T-cell (primary cell): Measurements from ENCODE around the gene ZNF185. TPM values are rescaled to one million over a fixed set of nuclear protein-coding genes. Genes with fewer than 3 reads are reported as not detected.
"Not testable (repeated sequence)": the region's sequence is repeated elsewhere in the genome, so short reads cannot be mapped to it uniquely, and the experiment has no call there.

Experiments
- ATAC-seq, 4 experiments: fragments of 200-7000 bp in 3 of 4; fragments of 150-1000 bp in 1 of 4; cut with Tn5 transposase; replicated peaks in 1 of 4; 1 replicate in 3 of 4; 2 replicates in 1 of 4; pipeline ENCODE4 v1.10.0; 2021; ENCODE audit warnings: moderate library complexity in 3 of 4, mild to moderate bottlenecking in 2 of 4, moderate number of reproducible peaks in 1 of 4
- CTCF ChIA-PET, 2 donors: fragments of 300-600 bp; sonication (Branson Sonifier 250); formaldehyde crosslinking; loops; one replicate each; lab custom pipeline; 2022; ENCODE audit warnings: antibody characterized with exemption in 2 of 2; lab: Charles Lee
- POLR2A ChIA-PET, 2 donors: fragments of 300-600 bp; sonication (Branson Sonifier 250); formaldehyde crosslinking; loops; one replicate each; lab custom pipeline; 2022; ENCODE audit warnings: antibody characterized with exemption in 2 of 2; lab: Charles Lee
- DNase-seq, 35 experiments: peaks; one replicate each; pipeline versions ENCODE4 v3.0.0 to v3.0.0-alpha.2; 2013 to 2023
- H3K27ac ChIP-seq: one replicate; pipeline ENCODE4 v1.5.1; 2013; ENCODE audit warnings: low read length
- H3K27me3 ChIP-seq, 2 experiments: replicated peaks in 1 of 2; 1 replicate in 1 of 2; 2 replicates in 1 of 2; pipeline versions ENCODE4 v1.6.1 to v1.7.0; 2013; ENCODE audit warnings: low read length in 1 of 2, mixed read lengths in 1 of 2; ENCODE audit not compliant: control insufficient read depth in 2 of 2, insufficient read depth in 2 of 2; ENCODE audit errors: extremely low read depth in 1 of 2
- H3K36me3 ChIP-seq, 2 donors: 1 replicate in 1 of 2; 2 replicates in 1 of 2; pipeline versions ENCODE4 v1.6.1 to v1.7.0; 2013; ENCODE audit warnings: low read length in 1 of 2; ENCODE audit not compliant: control insufficient read depth in 2 of 2, insufficient read depth in 1 of 2; ENCODE audit errors: extremely low read depth in 1 of 2
- H3K4me1 ChIP-seq, 2 experiments: 1 replicate in 1 of 2; 2 replicates in 1 of 2; pipeline versions ENCODE4 v1.6.1 to v1.7.0; 2013; ENCODE audit warnings: low read length in 2 of 2, mixed read lengths in 1 of 2; ENCODE audit not compliant: insufficient read depth in 2 of 2, control insufficient read depth in 1 of 2; ENCODE audit errors: extremely low read depth in 1 of 2
- H3K4me3 ChIP-seq, 2 donors: 1 replicate in 1 of 2; 2 replicates in 1 of 2; pipeline versions ENCODE4 v1.5.1 to v1.7.0; 2013; ENCODE audit warnings: mild to moderate bottlenecking in 2 of 2, low read length in 1 of 2, moderate library complexity in 1 of 2; ENCODE audit not compliant: control insufficient read depth in 1 of 2; ENCODE audit errors: extremely low read depth in 1 of 2
- H3K9me3 ChIP-seq: 2 replicates; pipeline ENCODE4 v1.7.0; 2013
- H3K27ac Mint-ChIP-seq, 2 donors: one replicate each; pipeline ENCODE4 v1.8.0; 2020 to 2021; ENCODE audit warnings: mild to moderate bottlenecking in 2 of 2, mixed read lengths in 2 of 2
- H3K27me3 Mint-ChIP-seq, 2 donors: one replicate each; pipeline ENCODE4 v1.8.0; 2021 to 2022; ENCODE audit warnings: mixed read lengths in 2 of 2
- H3K36me3 Mint-ChIP-seq: one replicate; pipeline ENCODE4 v1.8.0; 2021; ENCODE audit warnings: mixed read lengths
- H3K4me1 Mint-ChIP-seq, 3 donors: one replicate each; pipeline ENCODE4 v1.8.0; 2020 to 2022; ENCODE audit warnings: mixed read lengths in 3 of 3, mild to moderate bottlenecking in 1 of 3
- H3K4me3 Mint-ChIP-seq, 3 donors: one replicate each; pipeline ENCODE4 v1.8.0; 2020 to 2022; ENCODE audit warnings: mild to moderate bottlenecking in 3 of 3, mixed read lengths in 3 of 3, moderate library complexity in 3 of 3
- H3K9me3 Mint-ChIP-seq, 3 donors: one replicate each; pipeline ENCODE4 v1.8.0; 2020 to 2022; ENCODE audit warnings: mixed read lengths in 3 of 3
- WGBS: methylation state at CpG from one replicate; pipeline ENCODE4 v1.1.5; 2013; ENCODE audit warnings: missing lambda C conversion rate; ENCODE audit not compliant: insufficient coverage; 5-methylcytosine and 5-hydroxymethylcytosine counted together
- total RNA-seq, 35 experiments: library from RNA in 6 of 35; stranded (reverse) in 6 of 35; fragments of 120-200 nt in 1 of 35; gene quantifications; one replicate each; pipeline versions ENCODE4 v1.2.1 to v1.2.4 and lab custom pipeline; 2013 to 2026

Gene ZNF185
- total RNA-seq, 5 donors from 2014 or later (not counting 1 experiment from before 2014, with no cell fraction given), result 1.9 to 3.3 (median 2.2) TPM

DNA sequence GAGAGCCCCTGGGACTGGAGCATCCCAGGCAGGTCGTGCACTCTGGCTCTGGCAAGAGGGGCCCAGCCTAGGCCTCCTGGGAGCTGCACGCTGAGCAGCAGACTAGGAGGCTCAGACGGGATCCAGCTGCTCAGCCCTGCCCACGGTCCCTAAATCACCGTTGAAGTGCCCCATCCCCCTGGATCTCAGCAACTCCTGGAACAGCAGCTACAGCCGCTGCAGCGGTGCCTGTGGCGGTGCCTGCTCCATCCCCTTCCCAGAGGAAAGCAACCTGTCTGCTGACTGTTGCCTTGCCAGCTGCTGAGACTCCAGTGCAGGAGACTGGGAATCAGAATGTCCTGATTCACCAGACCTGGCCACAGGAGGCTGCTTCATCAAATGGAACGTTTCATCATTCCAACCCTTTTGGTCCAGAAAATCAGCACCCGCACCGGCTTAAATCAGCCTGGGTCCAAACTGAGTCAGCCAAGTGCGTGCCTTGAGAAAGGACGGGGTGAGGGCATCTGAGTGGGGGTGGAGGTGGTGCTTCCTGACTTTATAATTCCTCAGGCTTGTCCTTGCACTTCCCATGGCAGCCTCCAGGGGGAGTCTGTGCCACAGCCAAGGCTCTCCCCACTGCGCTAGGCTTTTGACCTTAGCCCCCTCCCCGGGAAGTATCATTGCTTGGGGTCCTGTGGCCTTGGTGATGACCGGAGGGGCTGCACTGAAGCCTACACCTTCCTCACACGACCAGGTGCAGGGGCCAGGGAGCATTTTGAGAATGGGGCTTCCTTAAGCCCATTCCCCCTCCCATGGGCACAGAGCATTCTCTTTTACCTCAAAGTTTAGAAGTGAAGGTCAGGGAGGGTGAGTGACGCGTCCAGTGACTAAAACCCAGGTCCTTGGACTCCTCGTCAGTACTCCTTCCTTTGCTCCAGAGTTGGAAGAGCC lies 6.5 kb downstream of the ZNF185 start:
- Histone ChIP-seq H3K4me3 (no peak overlapping the region), H3K9me3 (no peaks in the 10 kb centered on the region), H3K36me3 (no peaks in the 10 kb centered on the region), H3K27ac (no peak overlapping the region), H3K4me1 (peaks cover 0 to 7% of the 10 kb centered on the region in 2 experiments), H3K27me3 (peaks cover 0 to 27% of the 10 kb centered on the region in 2 experiments)
- CTCF ChIA-PET, result interaction anchor here in 1 of 2 donors (0.6 kb wide), 1 partner anchor 678 kb away, joined by 3 read pairs; no protein-coding TSS in a partner anchor
- Mint-ChIP-seq H3K9me3 (no peaks in the 10 kb centered on the region), H3K4me1 (no peaks in the 10 kb centered on the region), H3K36me3 (no peaks in the 10 kb centered on the region), H3K4me3 (no peak overlapping the region), H3K27me3 (peaks cover 13 to 15% of the 10 kb centered on the region in 2 donors), H3K27ac (no peak overlapping the region)
- peak in 22 of 35 experiments; percentile 3 to 48 (median 16) for DNase-seq
- POLR2A ChIA-PET, result no interaction called here
- WGBS, result 74% methylated on average over 9 of the region's 20 CpGs
- peak in 1 of 4 experiments; percentile 53 for ATAC-seq

DNA sequence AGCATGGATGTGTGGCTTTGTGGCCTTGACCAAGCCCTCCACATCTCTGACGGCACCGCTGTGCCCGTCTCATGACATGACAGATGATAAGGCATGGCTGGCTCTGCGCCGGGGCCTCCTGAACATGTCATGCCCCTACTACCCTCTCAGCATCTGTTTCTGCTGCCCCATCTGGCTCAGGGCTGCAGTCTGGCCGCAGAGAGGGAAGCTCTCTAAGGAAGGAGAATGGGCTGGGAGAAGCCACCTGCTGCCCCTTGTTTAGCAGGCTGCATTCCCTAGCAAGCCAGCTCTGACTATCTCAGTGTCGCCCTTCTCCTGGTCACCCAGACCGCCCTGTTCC lies 7.2 kb downstream of the ZNF185 start:
- no CpG with 5 or more reads among the region's 8 CpGs for WGBS
- H3K27ac ChIP-seq, result no peak overlapping the region
- peaks cover 0 to 21% of the 10 kb centered on the region in 2 experiments for H3K27me3 ChIP-seq
- CTCF ChIA-PET, result no interaction called here
- H3K27me3 Mint-ChIP-seq, result peaks cover 9 to 14% of the 10 kb centered on the region in 2 donors
- no peaks in the 10 kb centered on the region for H3K4me1 Mint-ChIP-seq
- no peak overlapping the region for H3K27ac Mint-ChIP-seq
- no peak overlapping the region for H3K4me3 ChIP-seq
- H3K9me3 ChIP-seq, result no peaks in the 10 kb centered on the region
- no peaks in the 10 kb centered on the region for H3K36me3 Mint-ChIP-seq
- H3K36me3 ChIP-seq, result no peaks in the 10 kb centered on the region
- peaks cover 0 to 7% of the 10 kb centered on the region in 2 experiments for H3K4me1 ChIP-seq
- DNase-seq (no peak), ATAC-seq (no peak)
- H3K4me3 Mint-ChIP-seq, result no peak overlapping the region
- no peaks in the 10 kb centered on the region for H3K9me3 Mint-ChIP-seq
- POLR2A ChIA-PET, result no interaction called here

DNA sequence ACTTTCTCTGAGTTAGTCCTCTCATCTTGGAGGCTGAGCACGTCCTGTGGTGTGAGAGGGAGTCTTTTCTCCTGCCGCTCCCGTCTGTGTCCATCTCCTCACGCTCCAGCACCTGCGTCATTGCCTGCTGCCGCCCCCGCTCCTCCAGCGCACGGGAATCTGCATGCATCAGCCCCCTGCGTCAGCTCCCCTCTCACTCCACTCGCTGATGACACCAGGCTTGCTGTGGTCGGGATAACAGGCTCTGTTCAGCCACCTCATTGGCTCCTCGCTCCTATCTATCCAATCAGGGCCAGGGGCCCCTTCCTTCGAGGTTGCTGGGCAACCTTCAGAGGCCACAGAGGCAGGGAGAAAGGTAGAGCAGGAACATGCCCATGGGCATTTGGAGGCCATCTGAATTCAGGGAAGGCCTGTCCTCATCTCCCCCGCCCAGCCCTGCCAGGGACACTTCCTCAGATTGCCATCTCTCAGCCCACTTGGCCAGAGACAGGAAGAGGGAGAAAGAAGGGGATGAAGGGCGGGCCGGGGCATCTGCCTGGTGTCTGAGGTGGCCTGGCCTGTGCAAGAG lies 9.3 kb downstream of the ZNF185 start:
- Mint-ChIP-seq H3K27me3 (peaks cover 5 to 10% of the 10 kb centered on the region in 2 donors), H3K27ac (no peak overlapping the region), H3K4me1 (no peaks in the 10 kb centered on the region), H3K36me3 (no peaks in the 10 kb centered on the region), H3K9me3 (no peaks in the 10 kb centered on the region), H3K4me3 (no peak overlapping the region)
- DNase-seq, result no peak
- no peaks in the 10 kb centered on the region for H3K9me3 ChIP-seq
- H3K27me3 ChIP-seq, result peaks cover 0 to 18% of the 10 kb centered on the region in 2 experiments
- POLR2A ChIA-PET, result no interaction called here
- no peak overlapping the region for H3K4me3 ChIP-seq
- 28% methylated on average over 3 of the region's 17 CpGs for WGBS
- H3K36me3 ChIP-seq, result no peaks in the 10 kb centered on the region
- CTCF ChIA-PET, result no interaction called here
- no peak overlapping the region for H3K27ac ChIP-seq
- ATAC-seq, result no peak
- peaks cover 0 to 7% of the 10 kb centered on the region in 2 experiments for H3K4me1 ChIP-seq

DNA sequence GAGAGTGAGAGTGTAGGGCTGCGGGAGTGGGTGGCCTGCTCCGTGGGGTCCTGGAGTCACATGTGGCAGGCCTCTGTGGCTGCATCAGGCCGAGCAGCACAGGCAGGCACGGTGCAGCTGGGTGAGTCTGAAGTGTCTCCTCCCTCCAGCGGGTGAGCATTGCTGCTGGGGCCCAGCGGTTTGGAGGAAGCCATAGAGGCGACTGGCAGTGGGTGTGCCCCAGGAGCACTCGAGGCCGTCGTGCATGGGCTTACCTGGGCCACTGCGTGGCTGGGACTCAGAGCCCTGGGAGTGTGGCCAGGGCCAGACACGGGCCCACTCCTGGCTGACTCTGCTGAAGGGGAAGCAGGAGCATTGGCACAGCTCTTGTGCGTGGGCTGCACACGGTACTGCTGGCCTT lies 10.6 kb downstream of the ZNF185 start:
- H3K36me3 ChIP-seq, result no peaks in the 10 kb centered on the region
- no peak overlapping the region for H3K4me3 ChIP-seq
- Mint-ChIP-seq H3K9me3 (no peaks in the 10 kb centered on the region), H3K27ac (no peak overlapping the region), H3K4me1 (no peaks in the 10 kb centered on the region), H3K27me3 (peaks cover 3% of the 10 kb centered on the region in 2 donors), H3K4me3 (no peak overlapping the region), H3K36me3 (no peaks in the 10 kb centered on the region)
- ChIA-PET POLR2A (no interaction called here), CTCF (no interaction called here)
- whole genome bisulfite sequencing, result 68% methylated on average over 8 of the region's 14 CpGs
- DNase-seq (no peak), ATAC-seq (no peak)
- H3K27ac ChIP-seq, result no peak overlapping the region
- peaks cover 0 to 13% of the 10 kb centered on the region in 2 experiments for H3K27me3 ChIP-seq
- H3K9me3 ChIP-seq, result no peaks in the 10 kb centered on the region
- peaks cover 0 to 7% of the 10 kb centered on the region in 2 experiments for H3K4me1 ChIP-seq

DNA sequence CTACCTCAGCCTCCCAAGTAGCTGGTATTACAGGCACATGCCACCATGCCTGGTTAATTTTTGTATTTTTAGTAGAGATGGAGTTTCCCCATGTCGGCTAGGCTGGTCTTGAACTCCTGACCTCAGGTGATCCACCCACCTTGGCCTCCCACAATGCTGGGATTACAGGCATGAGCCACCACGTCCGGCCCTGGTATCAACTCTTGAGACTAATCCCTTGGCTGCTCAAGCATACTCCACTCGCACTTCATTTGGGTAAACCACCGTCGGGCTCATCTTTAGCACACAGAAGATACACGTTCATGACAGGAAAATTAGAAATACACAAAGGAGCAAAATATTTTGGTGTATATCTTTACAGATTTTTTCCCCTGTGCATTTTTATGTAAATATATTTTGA lies 12.2 kb downstream of the ZNF185 start:
- POLR2A ChIA-PET, H3K4me1 ChIP-seq, H3K9me3 ChIP-seq, ATAC-seq, H3K36me3 Mint-ChIP-seq, H3K9me3 Mint-ChIP-seq, H3K27ac ChIP-seq, H3K27me3 Mint-ChIP-seq, CTCF ChIA-PET, H3K27me3 ChIP-seq, H3K36me3 ChIP-seq, H3K4me1 Mint-ChIP-seq, H3K27ac Mint-ChIP-seq, DNase-seq, H3K4me3 ChIP-seq, H3K4me3 Mint-ChIP-seq: not testable (repeated sequence)
- no CpG with 5 or more reads among the region's 7 CpGs for WGBS

DNA sequence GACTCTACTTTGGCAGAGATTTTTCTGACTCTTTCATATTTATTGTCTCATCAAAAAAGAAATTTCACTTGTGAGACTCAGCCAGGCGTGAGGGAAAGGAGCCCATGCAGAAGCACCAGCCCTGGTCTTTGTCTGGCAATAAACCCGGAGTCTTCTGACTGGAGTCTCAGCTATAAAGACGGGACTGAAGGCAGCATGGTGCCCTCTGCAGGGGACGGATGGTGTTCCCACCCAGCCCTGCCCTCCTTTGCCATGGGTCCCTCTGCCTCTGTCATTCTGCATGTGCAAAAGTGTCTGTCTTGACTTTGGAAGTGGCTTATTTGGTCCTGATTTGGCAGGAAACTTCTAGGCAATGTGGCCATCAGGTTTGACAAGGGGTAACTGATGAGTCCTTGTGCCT lies 14.2 kb downstream of the ZNF185 start:
- Histone ChIP-seq H3K4me3 (no peak overlapping the region), H3K9me3 (no peaks in the 10 kb centered on the region), H3K4me1 (no peaks in the 10 kb centered on the region), H3K27ac (no peak overlapping the region), H3K27me3 (no peaks in the 10 kb centered on the region), H3K36me3 (no peaks in the 10 kb centered on the region)
- ChIA-PET CTCF (no interaction called here), POLR2A (no interaction called here)
- H3K27me3 Mint-ChIP-seq, result peaks cover 2 to 6% of the 10 kb centered on the region in 2 donors
- WGBS, result 79% methylated on average over 4 of the region's 4 CpGs
- no peak overlapping the region for H3K27ac Mint-ChIP-seq
- H3K9me3 Mint-ChIP-seq, result no peaks in the 10 kb centered on the region
- DNase-seq (no peak), ATAC-seq (no peak)
- H3K36me3 Mint-ChIP-seq, result no peaks in the 10 kb centered on the region
- no peaks in the 10 kb centered on the region for H3K4me1 Mint-ChIP-seq
- no peak overlapping the region for H3K4me3 Mint-ChIP-seq
